ENCODE results near the gene NUDT4. TPM values are rescaled to one million over a fixed set of nuclear protein-coding genes. Genes with fewer than 3 reads are reported as not detected.
A peak's percentile ranks its signal among the peaks of the same experiment; 100 is the strongest.
"Not testable (repeated sequence)": the region's sequence is repeated elsewhere in the genome, so short reads cannot be mapped to it uniquely, and the experiment has no call there.

Gene NUDT4
- total and polyA plus RNA-seq, 2 of the 13 experiments (the other 11 are each of a cell fraction or from before 2014, with no cell fraction given): 37.3 to 70.1 TPM

- TF ChIP-seq ARID4A (CRISPR knock-in tag; IDR thresholded peaks at IDR 0.05; ENCODE audit: borderline replicate concordance) (peak; percentile 17), POLR2G (IDR thresholded peaks at IDR 0.05; ENCODE audit: low read depth, low read length) (peak; percentile 40; the same call in 1 of the 2 replicates), TAF1 (CRISPR knock-in tag; IDR thresholded peaks at IDR 0.05) (0 out of 2 replicates have a peak, but pooled peaks have one; percentile 37), SIX4 (CRISPR knock-in tag; IDR thresholded peaks at IDR 0.05) (0 out of 2 replicates have a peak, but pooled peaks have one; percentile 22), GABPB1 (CRISPR knock-in tag; IDR thresholded peaks at IDR 0.05) (peak; percentile 33; the same call in 1 of the 2 replicates), HOXA5 (CRISPR knock-in tag; IDR thresholded peaks at IDR 0.05) (peak; percentile 12; the same call in 1 of the 2 replicates), KAT7 (CRISPR knock-in tag; IDR thresholded peaks at IDR 0.05; ENCODE audit: borderline replicate concordance) (peak; percentile 40; the same call in 1 of the 2 replicates), ZSCAN21 (CRISPR knock-in tag; IDR thresholded peaks at IDR 0.05; ENCODE audit: borderline replicate concordance) (0 out of 2 replicates have a peak, but pooled peaks have one; percentile 15), ZFP36L1 (CRISPR knock-in tag; IDR thresholded peaks at IDR 0.05) (peak; percentile 46; the same call in 1 of the 2 replicates), HMGXB4 (CRISPR knock-in tag; IDR thresholded peaks at IDR 0.05; ENCODE audit: borderline replicate concordance in 1 of 2, low read depth in 1 of 2) (peak in 1 of 2 experiments; percentile 14; a peak in 1 of 4 replicates), ATF4 (CRISPR knock-in tag; IDR thresholded peaks at IDR 0.05) (0 out of 4 replicates have a peak, but pooled peaks of 1 of the 2 experiments have one; percentile 19), HIVEP1 (CRISPR knock-in tag; IDR thresholded peaks at IDR 0.05) (0 out of 2 replicates have a peak, but pooled peaks have one; percentile 54), HNRNPK (IDR thresholded peaks at IDR 0.05; ENCODE audit: low read depth, low read length, poor library complexity, severe bottlenecking) (peak; percentile 80), PRDM15 (CRISPR knock-in tag; IDR thresholded peaks at IDR 0.05) (peak; percentile 26; the same call in 1 of the 2 replicates), MAZ (CRISPR knock-in tag; IDR thresholded peaks at IDR 0.05; ENCODE audit: low read depth) (peak; percentile 45; the same call in 1 of the 2 replicates)
- not testable (repeated sequence) for TF ChIP-seq MAZ (IDR thresholded peaks at IDR 0.05; ENCODE audit: borderline replicate concordance, low read depth, low read length)
Observed at GRCh38 chr12:93378196-93378997, 672 bp downstream of the NUDT4 start (continued).

All from HepG2 (cell line).